Activated CD4-positive, alpha-beta T cell treated with anti-CD3 and anti-CD28 coated beads, Interleukin-10, Interleukin-2, amounts not matched to agents 100 ng/mL and 50 ng/mL, durations not matched to agents 16 hours and 8 hours (primary cell): Measurements from ENCODE around the gene PURB.
"Not testable (repeated sequence)": the region's sequence is repeated elsewhere in the genome, so short reads cannot be mapped to it uniquely, and the experiment has no call there.

ENCODE experiments used
- DNase-seq: peaks from one replicate; pipeline ENCODE4 v3.0.0-alpha.2; 2020

Gene PURB

GRCh38 chr7:44891372-44891771, 6.0 kb upstream of the PURB start:
- peak; percentile 38 for DNase-seq

DNA sequence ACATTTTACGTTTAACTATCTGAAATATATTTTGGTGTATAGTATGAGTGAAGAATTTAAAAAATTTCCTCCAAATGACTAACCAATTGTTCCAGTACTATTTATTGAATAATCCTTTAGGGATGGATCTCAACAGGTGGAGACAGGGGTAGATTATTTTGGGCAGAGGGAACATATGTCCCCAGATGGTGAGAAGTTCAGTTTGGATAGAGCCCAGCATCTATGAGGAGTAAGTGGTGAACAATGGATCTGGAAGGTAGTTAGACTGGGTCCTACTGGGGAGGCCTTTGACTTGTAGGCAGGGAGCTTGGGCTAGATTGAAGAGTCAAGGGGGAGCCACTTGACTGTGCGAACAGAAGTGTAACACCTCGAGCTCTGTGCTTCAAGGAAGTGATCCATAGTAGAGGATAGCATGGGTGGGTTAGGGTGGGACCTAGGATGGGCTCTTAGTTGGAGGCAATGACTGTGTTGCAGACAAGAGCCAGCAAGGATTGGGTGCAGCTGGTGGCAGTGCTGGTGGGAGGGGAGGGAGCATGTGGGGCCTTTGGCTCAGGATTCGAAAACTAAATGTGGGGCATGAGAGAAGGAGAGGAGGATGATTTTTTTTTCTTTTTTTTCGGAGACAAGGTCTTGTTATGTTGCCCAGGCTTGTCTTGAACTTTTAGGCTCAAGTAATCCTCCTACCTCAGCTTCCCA, 3.9 kb upstream of the PURB start:
- no peak for DNase-seq

GRCh38 chr7:44887293-44887692, 2.0 kb upstream of the PURB start:
- no peak for DNase-seq

DNA sequence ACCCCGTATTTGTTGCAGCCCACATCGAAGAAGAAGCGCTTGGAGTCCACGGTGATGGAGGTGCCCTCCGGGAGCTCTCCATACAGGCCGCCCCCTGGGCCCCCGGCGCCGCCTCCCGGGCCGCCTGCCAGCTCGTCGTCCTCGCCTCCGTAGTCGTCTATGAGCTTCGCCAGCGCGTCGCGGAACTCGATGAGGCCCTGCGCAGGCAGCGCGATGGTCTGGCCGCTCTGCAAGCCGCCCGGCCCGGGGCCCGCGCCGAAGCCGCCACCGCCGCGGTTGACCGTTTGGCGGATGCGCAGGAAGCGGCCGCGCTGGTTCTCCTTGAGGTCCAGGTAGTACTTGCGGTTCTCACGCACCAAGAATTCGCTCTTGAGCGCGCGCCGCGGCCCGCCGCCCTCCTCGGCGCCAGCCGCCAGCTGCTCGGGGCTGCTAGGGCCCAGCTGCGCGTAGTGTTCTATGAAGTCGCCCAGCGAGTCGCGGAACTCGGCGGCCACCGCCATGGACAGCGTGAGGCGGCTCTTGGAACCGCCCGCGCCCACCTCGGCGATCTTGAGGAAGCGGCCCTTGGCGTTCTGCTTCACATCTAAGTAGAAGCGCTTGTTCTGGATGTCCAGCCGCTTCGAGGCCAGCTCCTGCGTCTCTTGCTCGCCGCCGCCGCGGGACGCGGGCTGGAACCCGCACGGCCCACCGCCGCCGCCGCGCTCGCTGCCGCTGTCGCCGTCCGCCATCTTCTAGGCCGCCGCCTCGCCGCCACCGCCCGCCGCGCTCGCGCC, 523 bp downstream of the PURB start:
- DNase-seq: peak; percentile 54

DNA sequence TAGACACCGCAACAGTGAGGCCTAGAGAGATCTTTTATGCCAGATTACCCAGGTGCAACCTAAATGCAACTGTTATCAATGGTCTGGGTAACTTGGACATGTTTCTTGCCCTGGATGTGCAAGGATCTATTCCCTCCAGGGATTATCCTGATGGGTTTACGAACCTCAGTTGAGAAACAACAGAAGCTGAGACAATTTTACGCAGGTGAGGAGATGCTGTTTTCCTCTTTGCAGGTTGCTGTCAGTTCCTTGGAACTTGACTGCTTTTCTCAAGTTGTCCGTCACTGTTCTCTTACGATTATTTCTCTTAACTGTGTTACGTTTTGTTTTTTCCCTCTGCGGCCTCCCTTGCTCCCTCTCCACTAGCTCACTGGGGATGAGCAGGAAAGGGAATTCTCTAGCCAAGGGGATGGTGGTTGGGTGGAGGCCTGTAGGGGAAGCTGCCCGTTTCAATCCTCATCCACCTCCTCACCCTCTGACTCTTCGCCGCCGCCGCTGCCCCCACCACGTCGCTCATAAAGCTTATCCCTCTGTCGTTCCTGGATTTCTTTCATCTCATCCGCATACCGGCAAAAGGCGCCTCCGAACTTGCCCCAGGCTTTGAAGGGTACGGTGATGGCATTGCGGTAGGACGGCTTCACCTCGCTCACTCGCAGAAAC, 1.2 kb downstream of the PURB start:
- DNase-seq: no peak

DNA sequence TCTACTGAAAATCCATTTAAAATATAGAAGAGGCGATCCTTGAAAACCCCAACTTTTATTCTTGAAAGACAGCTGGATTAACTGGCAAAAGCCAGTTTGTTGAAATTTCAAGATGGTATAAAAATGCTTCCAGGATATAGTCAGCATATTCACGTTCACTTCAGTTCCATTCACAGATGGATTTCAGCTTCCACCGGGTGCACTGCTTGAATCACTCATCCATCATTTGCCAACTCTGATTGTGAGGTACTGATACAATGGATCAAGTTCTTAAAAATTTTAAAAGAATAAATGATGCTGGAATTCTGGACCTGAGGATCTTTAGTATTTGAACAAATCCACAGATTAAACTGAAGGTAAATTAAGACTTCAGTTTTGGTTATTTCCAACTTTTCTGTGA, 2.4 kb downstream of the PURB start:
- no peak for DNase-seq

- DNase-seq: peak; percentile 54
These were observed 3.7 kb downstream of the PURB start for GRCh38 chr7:44881610-44882009.

DNA sequence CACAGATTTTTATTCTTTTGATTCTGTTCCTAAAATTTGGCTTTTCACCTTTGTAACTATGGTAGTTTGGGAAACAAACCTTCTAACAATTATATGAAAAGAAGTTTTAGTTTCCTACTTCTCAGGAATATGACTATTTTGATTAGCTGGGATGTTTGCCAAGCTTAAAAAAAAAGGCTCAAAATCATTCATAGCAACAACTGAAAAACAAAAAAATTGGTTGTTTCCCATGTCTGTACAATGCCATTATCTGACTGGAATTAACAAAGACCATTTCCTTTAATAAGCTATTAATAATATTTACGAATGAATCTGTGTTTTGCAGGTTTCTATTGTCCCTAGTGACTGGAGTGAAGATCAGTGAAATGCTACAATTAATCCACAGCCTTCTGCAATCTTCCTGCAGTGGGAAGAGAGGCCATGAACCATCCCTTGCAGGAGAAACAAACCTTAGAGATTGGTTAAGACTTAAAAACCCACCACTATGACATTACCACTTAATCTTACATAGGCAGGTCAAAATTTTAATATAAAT, 4.2 kb downstream of the PURB start:
- no peak for DNase-seq

DNA sequence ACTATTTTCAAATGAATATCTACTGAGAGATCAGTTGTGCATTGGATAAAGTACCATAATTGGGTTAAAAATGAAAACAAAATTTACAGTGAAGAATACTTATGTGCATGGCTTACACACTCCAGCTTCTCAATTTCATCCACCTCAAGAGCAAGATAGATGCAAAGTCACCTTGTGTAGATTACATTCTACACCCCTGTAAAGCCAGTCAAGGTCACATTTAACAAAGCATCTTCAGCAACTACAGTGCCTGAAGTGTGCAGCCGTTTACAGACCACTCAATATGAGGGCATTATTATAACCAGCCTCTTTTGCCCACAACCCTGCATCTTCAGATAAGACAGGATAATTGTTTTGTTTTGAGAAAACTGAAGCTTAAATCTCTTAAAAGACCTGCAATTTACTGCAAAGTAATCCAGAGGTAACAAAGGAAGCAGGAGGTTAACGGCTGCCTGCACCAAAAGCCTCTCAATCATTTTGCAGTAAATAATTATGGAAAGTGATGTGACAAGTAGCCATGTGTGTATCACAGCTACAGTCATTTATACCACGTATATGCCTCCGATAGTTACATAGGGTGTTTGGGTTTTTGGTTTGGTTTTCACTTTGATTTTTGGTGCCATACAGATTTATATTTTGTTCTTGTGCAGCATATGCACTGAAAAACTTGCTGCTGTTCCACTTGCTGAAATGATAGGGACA, 4.9 kb downstream of the PURB start:
- no peak for DNase-seq

DNA sequence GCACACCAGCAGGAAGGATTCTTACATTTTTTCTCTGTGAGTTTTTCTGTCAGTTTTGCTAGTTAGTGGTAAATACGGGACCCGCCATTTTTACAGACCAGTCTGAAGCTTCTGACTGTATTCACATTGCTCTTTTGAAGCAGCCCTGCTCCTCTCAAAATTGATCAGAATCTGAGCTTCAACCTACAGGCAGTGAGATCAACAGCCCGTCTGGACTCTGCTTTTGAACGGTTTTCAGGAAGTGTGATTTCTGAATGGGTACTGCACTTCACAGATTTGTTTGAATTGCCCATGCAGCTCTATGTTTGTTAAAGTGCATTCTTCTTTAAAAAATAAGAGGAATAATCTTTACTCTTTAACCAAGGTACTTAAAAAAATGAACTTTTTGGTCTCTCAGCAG, 8.9 kb downstream of the PURB start:
- DNase-seq: no peak

- no peak for DNase-seq
These were observed 10.1 kb downstream of the PURB start for GRCh38 chr7:44875241-44875640.

DNA sequence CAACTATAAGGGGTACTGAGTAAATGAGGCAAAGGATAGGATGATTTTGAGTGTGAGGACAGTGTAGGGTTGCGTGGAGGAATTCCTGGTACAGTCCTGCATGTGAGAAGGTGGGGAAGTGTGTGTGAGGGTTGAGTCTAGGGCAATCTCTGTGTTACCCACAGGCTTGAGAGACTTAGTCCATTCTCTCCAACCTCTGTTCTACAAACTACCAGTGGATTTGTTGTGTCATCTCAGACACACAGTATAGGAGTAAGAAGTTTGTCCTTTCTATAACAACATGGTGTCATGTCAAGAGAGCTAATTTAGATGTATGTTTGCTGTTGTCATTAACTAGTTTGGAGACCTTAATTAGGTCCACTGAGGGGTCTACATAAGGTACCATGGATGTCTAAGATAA, 12.5 kb downstream of the PURB start:
- DNase-seq: no peak

DNA sequence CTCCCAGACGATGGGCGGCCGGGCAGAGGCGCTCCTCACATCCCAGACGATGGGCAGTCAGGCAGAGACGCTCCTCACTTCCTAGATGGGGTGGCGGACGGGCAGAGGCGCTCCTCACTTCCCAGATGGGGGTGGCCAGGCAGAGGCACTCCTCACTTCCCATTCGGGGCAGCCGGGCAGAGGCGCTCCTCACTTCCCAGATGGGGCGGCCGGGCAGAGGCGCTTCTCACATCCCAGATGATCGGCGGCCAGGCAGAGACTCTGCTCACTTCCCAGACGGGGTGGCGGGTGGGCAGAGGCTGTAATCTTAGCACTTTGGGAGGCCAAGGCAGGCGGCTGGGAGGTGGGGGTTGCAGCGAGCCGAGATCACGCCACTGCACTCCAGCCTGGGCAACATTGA, 13.4 kb downstream of the PURB start:
- DNase-seq: not testable (repeated sequence)

DNA sequence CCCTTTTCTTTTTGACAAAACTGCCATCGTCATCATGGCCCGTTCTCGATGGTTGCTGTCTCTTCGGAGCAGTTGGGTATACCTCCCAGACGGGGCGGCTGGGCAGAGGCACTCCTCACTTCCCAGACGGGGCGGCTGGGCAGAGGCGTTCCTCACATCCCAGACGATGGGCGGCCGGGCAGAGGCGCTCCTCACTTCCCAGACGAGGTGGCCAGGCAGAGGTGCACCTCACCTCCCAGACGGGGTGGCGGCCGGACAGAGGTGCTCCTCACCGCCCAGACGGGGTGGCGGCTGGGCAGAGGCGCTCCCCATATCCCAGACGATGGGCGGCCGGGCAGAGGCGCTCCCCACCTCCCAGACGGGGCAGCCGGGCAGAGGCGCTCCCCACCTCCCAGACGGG, 14.6 kb downstream of the PURB start:
- not testable (repeated sequence) for DNase-seq

GRCh38 chr7:44870336-44870735, 15.0 kb downstream of the PURB start:
- not testable (repeated sequence) for DNase-seq

- peak; percentile 54 for DNase-seq
These were observed 18.0 kb downstream of the PURB start for GRCh38 chr7:44867073-44867995.

DNA sequence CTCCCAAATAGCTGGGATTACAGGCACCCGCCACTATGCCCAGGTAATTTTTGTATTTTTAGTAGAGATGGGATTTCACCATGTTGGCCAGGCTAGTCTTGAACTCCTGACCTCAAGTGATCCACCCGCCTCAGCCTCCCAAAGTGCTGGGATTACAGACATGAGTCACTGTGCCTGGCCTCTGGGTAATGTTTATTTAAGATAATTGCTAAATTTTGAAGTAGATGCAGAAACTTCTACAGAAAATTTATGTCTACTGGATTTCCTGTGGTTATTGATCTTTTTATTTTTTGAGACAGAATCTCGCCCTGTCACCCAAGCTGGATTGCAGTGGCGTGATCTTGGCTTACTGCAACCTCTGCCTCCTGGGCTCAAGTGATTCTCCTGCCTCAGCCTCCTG, 23.4 kb downstream of the PURB start:
- DNase-seq: not testable (repeated sequence)

DNA sequence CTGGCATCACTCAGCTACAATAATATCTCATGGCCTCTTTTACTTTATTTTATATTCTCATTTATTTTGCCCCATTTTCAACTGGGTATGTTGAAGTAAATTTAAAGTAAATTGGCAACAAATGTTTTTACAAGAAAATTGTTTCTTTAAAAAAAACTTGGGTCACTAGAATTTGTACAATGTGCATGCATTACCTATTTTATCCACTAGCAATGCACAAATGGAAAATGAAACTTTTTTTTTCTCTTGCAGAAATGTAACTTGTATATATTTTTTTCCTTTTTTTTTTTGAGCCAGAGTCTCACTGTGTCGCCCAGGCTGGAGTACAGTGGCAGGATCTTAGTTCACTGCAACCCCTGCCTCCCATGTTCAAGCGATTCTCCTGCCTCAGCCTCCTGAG, 27.2 kb downstream of the PURB start:
- no peak for DNase-seq

DNA sequence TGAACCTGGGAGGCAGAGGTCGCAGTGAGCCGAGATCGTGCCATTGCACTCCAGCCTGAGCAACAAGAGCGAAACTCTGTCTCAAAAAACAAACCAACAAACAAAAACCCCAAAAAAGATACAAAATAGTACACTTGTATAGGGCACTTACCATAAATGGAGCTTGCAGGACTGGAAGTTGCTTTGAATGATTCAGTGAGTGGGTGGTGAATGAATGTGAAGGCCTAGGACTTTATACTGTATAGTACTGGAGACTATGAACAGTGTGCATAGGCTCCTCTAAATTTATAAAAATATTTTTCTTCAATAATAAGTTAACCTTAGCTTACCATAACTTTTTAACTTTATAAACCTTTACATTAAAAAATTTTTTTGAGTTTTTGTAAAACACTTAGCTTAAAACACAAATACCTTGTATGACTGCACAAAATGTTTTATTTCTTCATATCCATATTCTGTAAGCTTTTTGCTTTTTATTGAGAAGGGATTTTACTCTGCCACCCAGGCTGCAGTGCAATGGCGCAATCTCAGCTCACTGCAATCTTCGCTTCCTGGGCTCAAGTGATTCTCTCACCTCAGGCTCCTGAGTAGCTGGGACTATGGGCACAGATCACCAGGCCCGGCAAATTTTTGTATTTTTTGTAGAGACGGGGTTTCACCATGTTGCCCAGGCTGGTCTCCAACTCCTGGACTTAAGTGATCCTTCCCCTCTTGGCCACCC, 30.5 kb downstream of the PURB start:
- no peak for DNase-seq

GRCh38 chr7:44853391-44853790, 31.9 kb downstream of the PURB start:
- DNase-seq: peak; percentile 72

DNA sequence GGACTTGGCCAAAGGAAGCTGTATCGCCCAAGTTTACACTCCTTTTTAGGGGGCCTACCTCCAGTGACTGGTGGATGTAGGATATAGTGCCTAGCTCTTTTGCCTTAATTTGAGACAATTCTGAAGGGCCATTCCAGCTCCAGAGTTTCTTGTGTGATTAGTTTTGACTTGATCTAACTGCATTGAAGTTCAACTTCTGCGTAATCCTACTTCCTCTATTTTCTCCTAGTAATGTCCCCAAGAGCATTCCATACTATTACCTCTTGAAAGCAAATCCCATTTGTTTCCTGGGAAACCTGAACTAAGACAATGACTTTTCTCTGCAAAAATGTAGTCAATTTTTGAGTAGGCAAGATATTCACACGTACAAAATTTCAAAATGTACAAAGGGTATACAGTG, 32.7 kb downstream of the PURB start:
- DNase-seq: no peak
